Suprapubic skin (tissue), 4 donors: Measurements from ENCODE around the gene SNX27.

ENCODE experiments used
- CTCF ChIP-seq, 2 donors: fragments of 200-600 bp in 1 of 2; fragments of 450-650 bp in 1 of 2; sonication (generic) in 1 of 2; IDR thresholded peaks; one replicate each; pipeline ENCODE4 v1.5.1; 2016 to 2019; ENCODE audit warnings: antibody characterized with exemption in 2 of 2, mild to moderate bottlenecking in 1 of 2, moderate library complexity in 1 of 2
- POLR2A ChIP-seq, 2 donors: fragments of 450-650 bp; IDR thresholded peaks; one replicate each; pipeline ENCODE4 v1.6.1; 2017; ENCODE audit warnings: antibody characterized with exemption in 2 of 2, mild to moderate bottlenecking in 2 of 2, moderate library complexity in 2 of 2
- POLR2AphosphoS5 ChIP-seq, 3 donors: sonication (generic); formaldehyde crosslinking; IDR thresholded peaks; one replicate each; pipeline ENCODE4 v1.6.1; 2017; ENCODE audit warnings: antibody characterized with exemption in 3 of 3

GRCh38 chr1:151565502-151566189 is 46.2 kb upstream of the SNX27 start:
- no peak for TF ChIP-seq CTCF (IDR thresholded peaks at IDR 0.05)
- TF ChIP-seq POLR2A (IDR thresholded peaks at IDR 0.05): no peak
- no peak for TF ChIP-seq POLR2AphosphoS5 (IDR thresholded peaks at IDR 0.05)
